Astrocyte (in vitro differentiated cells and primary cell): ENCODE measurements around the gene FOLR2.

Source experiments
- EZH2 ChIP-seq: IDR thresholded peaks from 2 replicates; pipeline ENCODE4 v1.6.1; 2012; ENCODE audit warnings: mild to moderate bottlenecking, low read length, inconsistent platforms; ENCODE audit not compliant: insufficient read depth
- TF ChIP-seq, protein P1 (sequence below): IDR thresholded peaks from 2 replicates; pipeline ENCODE4 v1.5.1; 2011; ENCODE audit warnings: low read depth, mild to moderate bottlenecking, inconsistent platforms, low read length, moderate library complexity; ENCODE audit not compliant: insufficient read depth

DNA sequence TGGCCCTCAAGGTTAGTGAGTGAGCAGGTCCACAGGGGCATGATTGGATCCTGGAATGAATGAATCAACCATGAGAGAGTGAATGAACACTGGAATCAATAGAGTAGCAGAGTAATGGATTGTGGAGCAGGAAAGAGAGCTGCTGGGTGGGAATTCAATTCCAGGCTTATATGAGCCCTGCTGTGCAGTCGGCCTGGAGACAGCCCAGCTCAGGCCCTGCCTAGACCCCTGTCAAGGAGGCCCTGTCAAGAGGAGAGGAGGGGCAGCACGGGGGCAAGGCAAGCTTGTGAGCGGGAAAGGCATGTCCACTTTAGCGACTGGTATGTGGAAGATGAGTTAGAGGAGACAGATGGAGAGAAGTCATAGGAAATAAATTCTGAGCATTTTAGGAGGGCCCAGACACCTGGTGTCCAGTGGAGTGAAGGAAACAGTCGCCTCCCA, 25.9 kb upstream of the FOLR2 start:
- TF ChIP-seq, protein P1, sequence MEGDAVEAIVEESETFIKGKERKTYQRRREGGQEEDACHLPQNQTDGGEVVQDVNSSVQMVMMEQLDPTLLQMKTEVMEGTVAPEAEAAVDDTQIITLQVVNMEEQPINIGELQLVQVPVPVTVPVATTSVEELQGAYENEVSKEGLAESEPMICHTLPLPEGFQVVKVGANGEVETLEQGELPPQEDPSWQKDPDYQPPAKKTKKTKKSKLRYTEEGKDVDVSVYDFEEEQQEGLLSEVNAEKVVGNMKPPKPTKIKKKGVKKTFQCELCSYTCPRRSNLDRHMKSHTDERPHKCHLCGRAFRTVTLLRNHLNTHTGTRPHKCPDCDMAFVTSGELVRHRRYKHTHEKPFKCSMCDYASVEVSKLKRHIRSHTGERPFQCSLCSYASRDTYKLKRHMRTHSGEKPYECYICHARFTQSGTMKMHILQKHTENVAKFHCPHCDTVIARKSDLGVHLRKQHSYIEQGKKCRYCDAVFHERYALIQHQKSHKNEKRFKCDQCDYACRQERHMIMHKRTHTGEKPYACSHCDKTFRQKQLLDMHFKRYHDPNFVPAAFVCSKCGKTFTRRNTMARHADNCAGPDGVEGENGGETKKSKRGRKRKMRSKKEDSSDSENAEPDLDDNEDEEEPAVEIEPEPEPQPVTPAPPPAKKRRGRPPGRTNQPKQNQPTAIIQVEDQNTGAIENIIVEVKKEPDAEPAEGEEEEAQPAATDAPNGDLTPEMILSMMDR: no peak
- TF ChIP-seq EZH2: no peak
